Peyer's patch (tissue), 4 donors: ENCODE results near the gene NXF2B.

Experiments
- POLR2A ChIP-seq, 2 donors: fragments of 450-650 bp; IDR thresholded peaks; one replicate each; pipeline ENCODE4 v1.5.1; 2017; ENCODE audit warnings: antibody characterized with exemption in 2 of 2, mild to moderate bottlenecking in 2 of 2, moderate library complexity in 2 of 2
- TF ChIP-seq, protein P1 (sequence below), 6 experiments: fragments of 450-650 bp in 4 of 6; fragments of 200-600 bp in 2 of 6; sonication (generic) in 1 of 6; IDR thresholded peaks; one replicate each; pipeline ENCODE4 v1.5.1; 2017 to 2019; ENCODE audit warnings: antibody characterized with exemption in 6 of 6, mild to moderate bottlenecking in 3 of 6, moderate library complexity in 1 of 6

DNA sequence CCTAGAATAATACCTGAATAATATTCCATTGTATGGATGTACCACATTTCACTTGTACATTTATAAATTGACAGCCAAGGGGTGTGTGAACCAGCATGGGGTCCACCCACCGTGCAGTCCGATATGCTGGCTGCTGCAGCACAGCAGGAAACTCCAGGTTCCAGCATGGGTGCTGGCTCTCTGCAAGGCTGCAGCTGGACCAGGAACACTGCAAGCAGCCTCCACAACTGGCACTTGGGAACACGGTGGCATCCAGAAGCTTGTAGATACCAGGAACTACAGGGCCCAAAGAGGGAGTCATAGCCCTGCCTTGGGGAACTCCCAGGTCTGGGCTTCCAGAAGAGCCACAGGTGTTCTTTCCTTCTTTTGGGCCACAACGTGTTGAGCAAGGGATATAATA is 101.6 kb downstream of the NXF2B start:
- TF ChIP-seq, protein P1, sequence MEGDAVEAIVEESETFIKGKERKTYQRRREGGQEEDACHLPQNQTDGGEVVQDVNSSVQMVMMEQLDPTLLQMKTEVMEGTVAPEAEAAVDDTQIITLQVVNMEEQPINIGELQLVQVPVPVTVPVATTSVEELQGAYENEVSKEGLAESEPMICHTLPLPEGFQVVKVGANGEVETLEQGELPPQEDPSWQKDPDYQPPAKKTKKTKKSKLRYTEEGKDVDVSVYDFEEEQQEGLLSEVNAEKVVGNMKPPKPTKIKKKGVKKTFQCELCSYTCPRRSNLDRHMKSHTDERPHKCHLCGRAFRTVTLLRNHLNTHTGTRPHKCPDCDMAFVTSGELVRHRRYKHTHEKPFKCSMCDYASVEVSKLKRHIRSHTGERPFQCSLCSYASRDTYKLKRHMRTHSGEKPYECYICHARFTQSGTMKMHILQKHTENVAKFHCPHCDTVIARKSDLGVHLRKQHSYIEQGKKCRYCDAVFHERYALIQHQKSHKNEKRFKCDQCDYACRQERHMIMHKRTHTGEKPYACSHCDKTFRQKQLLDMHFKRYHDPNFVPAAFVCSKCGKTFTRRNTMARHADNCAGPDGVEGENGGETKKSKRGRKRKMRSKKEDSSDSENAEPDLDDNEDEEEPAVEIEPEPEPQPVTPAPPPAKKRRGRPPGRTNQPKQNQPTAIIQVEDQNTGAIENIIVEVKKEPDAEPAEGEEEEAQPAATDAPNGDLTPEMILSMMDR (IDR thresholded peaks at IDR 0.05): no peak
- no peak for TF ChIP-seq POLR2A (IDR thresholded peaks at IDR 0.05)
